ENCODE measurements around the gene ABHD4.

The ABHD4 gene

GRCh38 chr14:22597771-22598098, 365 bp upstream of the ABHD4 start:
- peak overlapping the region; percentile 95 for H2AFZ ChIP-seq (ENCODE audit: low read length)
- no peaks in the 10 kb centered on the region for H4K20me1 ChIP-seq (ENCODE audit: insufficient read depth, low read length, poor library complexity, severe bottlenecking)
- peak overlapping the region; percentile 83 for H3K9ac ChIP-seq (ENCODE audit: low read depth, low read length, poor library complexity, severe bottlenecking)
- no peak for TF ChIP-seq EZH2phosphoT487 (IDR thresholded peaks at IDR 0.05; ENCODE audit: borderline replicate concordance)
- TF ChIP-seq, protein P1, sequence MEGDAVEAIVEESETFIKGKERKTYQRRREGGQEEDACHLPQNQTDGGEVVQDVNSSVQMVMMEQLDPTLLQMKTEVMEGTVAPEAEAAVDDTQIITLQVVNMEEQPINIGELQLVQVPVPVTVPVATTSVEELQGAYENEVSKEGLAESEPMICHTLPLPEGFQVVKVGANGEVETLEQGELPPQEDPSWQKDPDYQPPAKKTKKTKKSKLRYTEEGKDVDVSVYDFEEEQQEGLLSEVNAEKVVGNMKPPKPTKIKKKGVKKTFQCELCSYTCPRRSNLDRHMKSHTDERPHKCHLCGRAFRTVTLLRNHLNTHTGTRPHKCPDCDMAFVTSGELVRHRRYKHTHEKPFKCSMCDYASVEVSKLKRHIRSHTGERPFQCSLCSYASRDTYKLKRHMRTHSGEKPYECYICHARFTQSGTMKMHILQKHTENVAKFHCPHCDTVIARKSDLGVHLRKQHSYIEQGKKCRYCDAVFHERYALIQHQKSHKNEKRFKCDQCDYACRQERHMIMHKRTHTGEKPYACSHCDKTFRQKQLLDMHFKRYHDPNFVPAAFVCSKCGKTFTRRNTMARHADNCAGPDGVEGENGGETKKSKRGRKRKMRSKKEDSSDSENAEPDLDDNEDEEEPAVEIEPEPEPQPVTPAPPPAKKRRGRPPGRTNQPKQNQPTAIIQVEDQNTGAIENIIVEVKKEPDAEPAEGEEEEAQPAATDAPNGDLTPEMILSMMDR (conservative IDR thresholded peaks at IDR 0.05; ENCODE audit: low read length) = no peak
- H3K4me1 ChIP-seq (ENCODE audit: insufficient read depth, low read length, poor library complexity, severe bottlenecking) = peaks cover 24% of the 10 kb centered on the region
- H3K4me2 ChIP-seq (ENCODE audit: low read depth, low read length, poor library complexity, severe bottlenecking) = peak overlapping the region; percentile 83
- H3F3A ChIP-seq (ENCODE audit: low read depth) = no peaks in the 10 kb centered on the region
- no peaks in the 10 kb centered on the region for H3K36me3 ChIP-seq (ENCODE audit: insufficient read depth, low read length)
- no peaks in the 10 kb centered on the region for H3K9me3 ChIP-seq (ENCODE audit: insufficient read depth, low read depth, low read length)
- H3K27me3 ChIP-seq (ENCODE audit: insufficient read depth, low read length, poor library complexity, severe bottlenecking) = no peaks in the 10 kb centered on the region
- peak overlapping the region; percentile 83 for H3K4me3 ChIP-seq (ENCODE audit: low read length, poor library complexity, severe bottlenecking)
- H3K9me2 ChIP-seq (replicated peaks; ENCODE audit: low read depth, low read length) = no peaks in the 10 kb centered on the region
- H3K79me2 ChIP-seq (ENCODE audit: insufficient read depth, low read length) = peaks cover 7% of the 10 kb centered on the region; the same call in 1 of the 2 replicates

- H2AFZ ChIP-seq (ENCODE audit: low read length) = peak overlapping the region; percentile 95
- no peaks in the 10 kb centered on the region for H3K27me3 ChIP-seq (ENCODE audit: insufficient read depth, low read length, poor library complexity, severe bottlenecking)
- peak overlapping the region; percentile 83 for H3K9ac ChIP-seq (ENCODE audit: low read depth, low read length, poor library complexity, severe bottlenecking)
- H3K79me2 ChIP-seq (ENCODE audit: insufficient read depth, low read length) = peaks cover 7% of the 10 kb centered on the region; the same call in 1 of the 2 replicates
- H3K4me1 ChIP-seq (ENCODE audit: insufficient read depth, low read length, poor library complexity, severe bottlenecking) = peaks cover 24% of the 10 kb centered on the region
- peak overlapping the region; percentile 83 for H3K4me2 ChIP-seq (ENCODE audit: low read depth, low read length, poor library complexity, severe bottlenecking)
- no peaks in the 10 kb centered on the region for H3K9me3 ChIP-seq (ENCODE audit: insufficient read depth, low read depth, low read length)
- no peaks in the 10 kb centered on the region for H3F3A ChIP-seq (ENCODE audit: low read depth)
- H3K9me2 ChIP-seq (replicated peaks; ENCODE audit: low read depth, low read length) = no peaks in the 10 kb centered on the region
- H4K20me1 ChIP-seq (ENCODE audit: insufficient read depth, low read length, poor library complexity, severe bottlenecking) = no peaks in the 10 kb centered on the region
- no peak for TF ChIP-seq EZH2phosphoT487 (IDR thresholded peaks at IDR 0.05; ENCODE audit: borderline replicate concordance)
- TF ChIP-seq, protein P1 (conservative IDR thresholded peaks at IDR 0.05; ENCODE audit: low read length) = peak; percentile 46
- H3K36me3 ChIP-seq (ENCODE audit: insufficient read depth, low read length) = no peaks in the 10 kb centered on the region
- H3K4me3 ChIP-seq (ENCODE audit: low read length, poor library complexity, severe bottlenecking) = peak overlapping the region; percentile 83
These were observed 770 bp downstream of the ABHD4 start for GRCh38 chr14:22598896-22599244.

- H3K4me1 ChIP-seq (ENCODE audit: insufficient read depth, low read length, poor library complexity, severe bottlenecking) = peaks cover 24% of the 10 kb centered on the region
- peak overlapping the region; percentile 83 for H3K4me2 ChIP-seq (ENCODE audit: low read depth, low read length, poor library complexity, severe bottlenecking)
- H3K79me2 ChIP-seq (ENCODE audit: insufficient read depth, low read length) = peaks cover 7% of the 10 kb centered on the region; the same call in 1 of the 2 replicates
- H3K27me3 ChIP-seq (ENCODE audit: insufficient read depth, low read length, poor library complexity, severe bottlenecking) = no peaks in the 10 kb centered on the region
- no peaks in the 10 kb centered on the region for H3K9me2 ChIP-seq (replicated peaks; ENCODE audit: low read depth, low read length)
- no peaks in the 10 kb centered on the region for H3K36me3 ChIP-seq (ENCODE audit: insufficient read depth, low read length)
- H3K9ac ChIP-seq (ENCODE audit: low read depth, low read length, poor library complexity, severe bottlenecking) = peak overlapping the region; percentile 83
- no peaks in the 10 kb centered on the region for H3F3A ChIP-seq (ENCODE audit: low read depth)
- no peak for TF ChIP-seq EZH2phosphoT487 (IDR thresholded peaks at IDR 0.05; ENCODE audit: borderline replicate concordance)
- TF ChIP-seq, protein P1 (conservative IDR thresholded peaks at IDR 0.05; ENCODE audit: low read length) = no peak
- peak overlapping the region; percentile 83 for H3K4me3 ChIP-seq (ENCODE audit: low read length, poor library complexity, severe bottlenecking)
- H2AFZ ChIP-seq (ENCODE audit: low read length) = no peak overlapping the region
- no peaks in the 10 kb centered on the region for H3K9me3 ChIP-seq (ENCODE audit: insufficient read depth, low read depth, low read length)
- no peaks in the 10 kb centered on the region for H4K20me1 ChIP-seq (ENCODE audit: insufficient read depth, low read length, poor library complexity, severe bottlenecking)
These were observed 1.2 kb downstream of the ABHD4 start for GRCh38 chr14:22599349-22599748.
